Testis (tissue), 2 donors: Measurements from ENCODE around the gene NEURL4.

Source experiments
- POLR2A ChIP-seq: fragments of 450-650 bp; IDR thresholded peaks from one replicate; pipeline ENCODE4 v1.6.1; 2017; ENCODE audit warnings: antibody characterized with exemption, mild to moderate bottlenecking, moderate library complexity
- TF ChIP-seq, protein P1 (sequence below), 3 experiments: fragments of 450-650 bp in 2 of 3; fragments of 200-600 bp in 1 of 3; sonication (generic) in 1 of 3; IDR thresholded peaks; one replicate each; pipeline ENCODE4 v1.5.1; 2016 to 2019; ENCODE audit warnings: antibody characterized with exemption in 3 of 3, mild to moderate bottlenecking in 2 of 3, moderate library complexity in 1 of 3

DNA sequence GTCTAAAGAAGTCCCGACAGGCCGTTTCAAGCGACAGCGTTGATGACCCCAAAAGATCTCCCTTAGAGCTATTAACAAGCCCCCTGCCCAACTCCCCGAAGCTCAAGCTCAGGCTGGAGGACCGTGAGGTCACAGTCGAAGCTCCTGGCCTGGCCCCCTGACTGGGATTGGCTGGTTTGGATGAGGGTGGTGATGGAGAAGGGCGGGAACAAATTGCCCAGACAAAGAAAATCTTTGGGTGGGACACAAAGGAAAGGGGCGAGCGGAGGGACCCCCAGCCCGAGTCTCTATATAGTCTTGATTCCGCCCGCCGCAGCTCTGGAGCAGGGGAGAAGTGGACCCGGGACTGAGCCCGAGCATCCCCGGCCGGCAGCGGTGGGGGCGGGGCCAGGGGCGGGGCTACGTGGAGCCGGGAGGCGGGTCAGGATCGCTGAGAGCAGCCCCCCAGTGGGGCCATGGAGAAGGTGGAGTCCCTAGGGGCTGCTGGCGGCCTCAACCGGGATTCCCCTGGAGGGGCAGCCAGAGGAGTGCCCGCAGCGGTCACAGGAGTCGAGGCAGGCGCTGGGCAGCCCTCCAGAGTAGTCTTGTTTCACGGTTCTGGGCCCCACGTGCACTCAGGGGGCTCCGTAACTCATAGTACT lies 982 bp upstream of the NEURL4 start:
- TF ChIP-seq, protein P1, sequence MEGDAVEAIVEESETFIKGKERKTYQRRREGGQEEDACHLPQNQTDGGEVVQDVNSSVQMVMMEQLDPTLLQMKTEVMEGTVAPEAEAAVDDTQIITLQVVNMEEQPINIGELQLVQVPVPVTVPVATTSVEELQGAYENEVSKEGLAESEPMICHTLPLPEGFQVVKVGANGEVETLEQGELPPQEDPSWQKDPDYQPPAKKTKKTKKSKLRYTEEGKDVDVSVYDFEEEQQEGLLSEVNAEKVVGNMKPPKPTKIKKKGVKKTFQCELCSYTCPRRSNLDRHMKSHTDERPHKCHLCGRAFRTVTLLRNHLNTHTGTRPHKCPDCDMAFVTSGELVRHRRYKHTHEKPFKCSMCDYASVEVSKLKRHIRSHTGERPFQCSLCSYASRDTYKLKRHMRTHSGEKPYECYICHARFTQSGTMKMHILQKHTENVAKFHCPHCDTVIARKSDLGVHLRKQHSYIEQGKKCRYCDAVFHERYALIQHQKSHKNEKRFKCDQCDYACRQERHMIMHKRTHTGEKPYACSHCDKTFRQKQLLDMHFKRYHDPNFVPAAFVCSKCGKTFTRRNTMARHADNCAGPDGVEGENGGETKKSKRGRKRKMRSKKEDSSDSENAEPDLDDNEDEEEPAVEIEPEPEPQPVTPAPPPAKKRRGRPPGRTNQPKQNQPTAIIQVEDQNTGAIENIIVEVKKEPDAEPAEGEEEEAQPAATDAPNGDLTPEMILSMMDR (IDR thresholded peaks at IDR 0.05): no peak
- TF ChIP-seq POLR2A: no peak
